ENCODE data around the gene CEACAM18. TPM values are rescaled to one million over a fixed set of nuclear protein-coding genes. Genes with fewer than 3 reads are reported as not detected.

The CEACAM18 gene
- total RNA-seq, 1 experiment from 2014 or later: not detected

GRCh38 chr19:51476164-51476563 lies 2.2 kb upstream of the CEACAM18 start:
- no TSS peak for BruUV-seq (replicated peaks)
- POLR2A ChIA-PET: no interaction called here
- Mint-ChIP-seq H3K4me3 (ENCODE audit: unreplicated experiment) (no peak overlapping the region), H3K27me3 (ENCODE audit: insufficient read depth, unreplicated experiment) (no peaks in the 10 kb centered on the region), H3K4me1 (ENCODE audit: insufficient read depth, unreplicated experiment) (no peaks in the 10 kb centered on the region), H3K9me3 (ENCODE audit: unreplicated experiment) (peaks cover 29% of the 10 kb centered on the region), H3K27ac (ENCODE audit: low read depth, unreplicated experiment) (no peak overlapping the region), H3K36me3 (ENCODE audit: insufficient read depth, unreplicated experiment) (no peaks in the 10 kb centered on the region)
- CTCF ChIA-PET: interaction anchor here (0.7 to 6.4 kb wide), 3 partner anchors 12 to 184 kb away, joined by 3 to 66 read pairs (median 3); no protein-coding TSS in a partner anchor
- no peak for TF ChIP-seq CTCF (IDR thresholded peaks at IDR 0.05; ENCODE audit: unreplicated experiment)
- DNase-seq (ENCODE audit: unreplicated experiment): no peak
- intact Hi-C loops (cut with micrococcal nuclease): no loop called here

GRCh38 chr19:51477344-51477743 lies 995 bp upstream of the CEACAM18 start:
- Mint-ChIP-seq H3K4me3 (ENCODE audit: unreplicated experiment) (no peak overlapping the region), H3K9me3 (ENCODE audit: unreplicated experiment) (peaks cover 29% of the 10 kb centered on the region), H3K27me3 (ENCODE audit: insufficient read depth, unreplicated experiment) (no peaks in the 10 kb centered on the region), H3K36me3 (ENCODE audit: insufficient read depth, unreplicated experiment) (no peaks in the 10 kb centered on the region), H3K27ac (ENCODE audit: low read depth, unreplicated experiment) (no peak overlapping the region), H3K4me1 (ENCODE audit: insufficient read depth, unreplicated experiment) (no peaks in the 10 kb centered on the region)
- intact Hi-C loops (cut with micrococcal nuclease): no loop called here
- DNase-seq (ENCODE audit: unreplicated experiment): no peak
- ChIA-PET CTCF (interaction anchor here (0.6 kb wide), 2 partner anchors 177 to 232 kb away, joined by 3 read pairs; no protein-coding TSS in a partner anchor), POLR2A (no interaction called here)
- no peak for TF ChIP-seq CTCF (IDR thresholded peaks at IDR 0.05; ENCODE audit: unreplicated experiment)
- no TSS peak for BruUV-seq (replicated peaks)

GRCh38 chr19:51479531-51480331 lies 1.4 kb downstream of the CEACAM18 start:
- no peak overlapping the region for H3K27ac Mint-ChIP-seq (ENCODE audit: low read depth, unreplicated experiment)
- H3K36me3 Mint-ChIP-seq (ENCODE audit: insufficient read depth, unreplicated experiment): no peaks in the 10 kb centered on the region
- ChIA-PET CTCF (no interaction called here), POLR2A (interaction anchor here (0.9 kb wide), 1 partner anchor 91 kb away, joined by 3 read pairs; the partner anchor contains the start of gene ZNF175)
- no peak overlapping the region for H3K4me3 Mint-ChIP-seq (ENCODE audit: unreplicated experiment)
- BruUV-seq (replicated peaks): no TSS peak
- H3K27me3 Mint-ChIP-seq (ENCODE audit: insufficient read depth, unreplicated experiment): no peaks in the 10 kb centered on the region
- H3K9me3 Mint-ChIP-seq (ENCODE audit: unreplicated experiment): peaks cover 29% of the 10 kb centered on the region
- no peak for DNase-seq (ENCODE audit: unreplicated experiment)
- no peak for TF ChIP-seq CTCF (IDR thresholded peaks at IDR 0.05; ENCODE audit: unreplicated experiment)
- H3K4me1 Mint-ChIP-seq (ENCODE audit: insufficient read depth, unreplicated experiment): no peaks in the 10 kb centered on the region
- intact Hi-C loops (cut with micrococcal nuclease): no loop called here

- no peak for TF ChIP-seq CTCF (IDR thresholded peaks at IDR 0.05; ENCODE audit: unreplicated experiment)
- H3K4me1 Mint-ChIP-seq (ENCODE audit: insufficient read depth, unreplicated experiment): no peaks in the 10 kb centered on the region
- POLR2A ChIA-PET: interaction anchor here (0.9 kb wide), 1 partner anchor 90 kb away, joined by 3 read pairs; the partner anchor contains the start of gene ZNF175
These were observed 2.3 kb downstream of the CEACAM18 start for GRCh38 chr19:51480590-51480989.

More at GRCh38 chr19:51480590-51480989, 2.3 kb downstream of the CEACAM18 start:
- no TSS peak for BruUV-seq (replicated peaks)
- Mint-ChIP-seq H3K4me3 (ENCODE audit: unreplicated experiment) (no peak overlapping the region), H3K9me3 (ENCODE audit: unreplicated experiment) (peaks cover 31% of the 10 kb centered on the region), H3K27ac (ENCODE audit: low read depth, unreplicated experiment) (no peak overlapping the region), H3K27me3 (ENCODE audit: insufficient read depth, unreplicated experiment) (no peaks in the 10 kb centered on the region), H3K36me3 (ENCODE audit: insufficient read depth, unreplicated experiment) (no peaks in the 10 kb centered on the region)
- DNase-seq (ENCODE audit: unreplicated experiment): no peak
- CTCF ChIA-PET: interaction anchor here (5.2 kb wide), 1 partner anchor 7 kb away, joined by 37 read pairs; no protein-coding TSS in a partner anchor
- intact Hi-C loops (cut with micrococcal nuclease): no loop called here
